Right atrium auricular region (tissue), 2 donors: ENCODE data around the gene CDK12. TPM values are rescaled to one million over a fixed set of nuclear protein-coding genes. Genes with fewer than 3 reads are reported as not detected.
"Not testable (repeated sequence)": the region's sequence is repeated elsewhere in the genome, so short reads cannot be mapped to it uniquely, and the experiment has no call there.

ENCODE experiments used
- DNase-seq: peaks from one replicate; pipeline ENCODE4 v3.0.0-alpha.2; 2019; ENCODE audit warnings: low spot score
- H3K27ac ChIP-seq, 2 donors: fragments of 200-600 bp; sonication (generic); 1 replicate in 1 of 2; 2 replicates in 1 of 2; pipeline ENCODE4 v1.5.1; 2016 to 2019
- H3K27me3 ChIP-seq, 2 donors: fragments of 200-600 bp; sonication (generic); one replicate each; pipeline versions ENCODE4 v1.5.1 to v1.6.0; 2017 to 2019
- H3K36me3 ChIP-seq: fragments of 200-600 bp; sonication (generic); one replicate; pipeline ENCODE4 v1.5.1; 2016
- H3K4me1 ChIP-seq, 2 donors: fragments of 200-600 bp; sonication (generic); one replicate each; pipeline versions ENCODE4 v1.5.1 to v1.6.0; 2017 to 2019
- H3K4me3 ChIP-seq, 2 donors: fragments of 200-600 bp; sonication (generic); 1 replicate in 1 of 2; 2 replicates in 1 of 2; pipeline ENCODE4 v1.5.1; 2017 to 2019; ENCODE audit warnings: mild to moderate bottlenecking in 1 of 2, moderate library complexity in 1 of 2
- H3K9me3 ChIP-seq, 2 donors: fragments of 200-600 bp; sonication (generic); one replicate each; pipeline ENCODE4 v1.5.1; 2019
- total RNA-seq, 2 donors: library from RNA; depleted of rRNA; stranded (reverse); fragments of >200 nt; gene quantifications; one replicate each; pipeline ENCODE4 v1.1.0, GENCODE V29; 2016
- TF ChIP-seq, protein P1 (sequence below), 2 donors: fragments of 200-600 bp; sonication (generic); IDR thresholded peaks; one replicate each; pipeline ENCODE4 v1.5.1; 2019; ENCODE audit warnings: antibody characterized with exemption in 2 of 2

Gene CDK12
- total RNA-seq, 2 donors from 2014 or later, result 15.9 to 18.9 TPM

DNA sequence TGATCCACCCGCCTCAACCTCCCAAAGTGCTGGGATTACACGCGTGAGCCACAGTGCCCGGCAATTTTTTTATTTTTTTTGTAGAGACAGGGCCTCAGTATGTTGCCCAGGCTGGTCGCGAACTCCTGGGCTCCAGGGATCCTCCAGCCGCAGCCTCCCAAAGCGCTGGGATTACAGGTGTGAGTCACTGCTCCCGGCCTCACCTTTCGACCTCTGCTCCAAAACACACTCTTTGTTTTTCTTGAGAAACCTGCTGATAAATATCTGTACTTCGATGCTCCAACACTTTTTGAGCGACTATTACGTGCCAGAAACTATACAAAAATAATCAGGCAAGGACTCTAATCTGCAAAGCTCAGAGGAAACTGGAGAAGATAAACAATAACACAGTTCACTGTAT, 11.2 kb upstream of the CDK12 start:
- peak overlapping the region in 1 of 2 donors; percentile 69 for H3K4me3 ChIP-seq
- peaks cover 0 to 15% of the 10 kb centered on the region in 2 donors for H3K4me1 ChIP-seq
- H3K36me3 ChIP-seq, result peaks cover 27% of the 10 kb centered on the region
- no peaks in the 10 kb centered on the region for H3K27me3 ChIP-seq
- H3K9me3 ChIP-seq, result no peaks in the 10 kb centered on the region
- no peak for DNase-seq
- TF ChIP-seq, protein P1, sequence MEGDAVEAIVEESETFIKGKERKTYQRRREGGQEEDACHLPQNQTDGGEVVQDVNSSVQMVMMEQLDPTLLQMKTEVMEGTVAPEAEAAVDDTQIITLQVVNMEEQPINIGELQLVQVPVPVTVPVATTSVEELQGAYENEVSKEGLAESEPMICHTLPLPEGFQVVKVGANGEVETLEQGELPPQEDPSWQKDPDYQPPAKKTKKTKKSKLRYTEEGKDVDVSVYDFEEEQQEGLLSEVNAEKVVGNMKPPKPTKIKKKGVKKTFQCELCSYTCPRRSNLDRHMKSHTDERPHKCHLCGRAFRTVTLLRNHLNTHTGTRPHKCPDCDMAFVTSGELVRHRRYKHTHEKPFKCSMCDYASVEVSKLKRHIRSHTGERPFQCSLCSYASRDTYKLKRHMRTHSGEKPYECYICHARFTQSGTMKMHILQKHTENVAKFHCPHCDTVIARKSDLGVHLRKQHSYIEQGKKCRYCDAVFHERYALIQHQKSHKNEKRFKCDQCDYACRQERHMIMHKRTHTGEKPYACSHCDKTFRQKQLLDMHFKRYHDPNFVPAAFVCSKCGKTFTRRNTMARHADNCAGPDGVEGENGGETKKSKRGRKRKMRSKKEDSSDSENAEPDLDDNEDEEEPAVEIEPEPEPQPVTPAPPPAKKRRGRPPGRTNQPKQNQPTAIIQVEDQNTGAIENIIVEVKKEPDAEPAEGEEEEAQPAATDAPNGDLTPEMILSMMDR (IDR thresholded peaks at IDR 0.05), result no peak
- no peak overlapping the region for H3K27ac ChIP-seq

DNA sequence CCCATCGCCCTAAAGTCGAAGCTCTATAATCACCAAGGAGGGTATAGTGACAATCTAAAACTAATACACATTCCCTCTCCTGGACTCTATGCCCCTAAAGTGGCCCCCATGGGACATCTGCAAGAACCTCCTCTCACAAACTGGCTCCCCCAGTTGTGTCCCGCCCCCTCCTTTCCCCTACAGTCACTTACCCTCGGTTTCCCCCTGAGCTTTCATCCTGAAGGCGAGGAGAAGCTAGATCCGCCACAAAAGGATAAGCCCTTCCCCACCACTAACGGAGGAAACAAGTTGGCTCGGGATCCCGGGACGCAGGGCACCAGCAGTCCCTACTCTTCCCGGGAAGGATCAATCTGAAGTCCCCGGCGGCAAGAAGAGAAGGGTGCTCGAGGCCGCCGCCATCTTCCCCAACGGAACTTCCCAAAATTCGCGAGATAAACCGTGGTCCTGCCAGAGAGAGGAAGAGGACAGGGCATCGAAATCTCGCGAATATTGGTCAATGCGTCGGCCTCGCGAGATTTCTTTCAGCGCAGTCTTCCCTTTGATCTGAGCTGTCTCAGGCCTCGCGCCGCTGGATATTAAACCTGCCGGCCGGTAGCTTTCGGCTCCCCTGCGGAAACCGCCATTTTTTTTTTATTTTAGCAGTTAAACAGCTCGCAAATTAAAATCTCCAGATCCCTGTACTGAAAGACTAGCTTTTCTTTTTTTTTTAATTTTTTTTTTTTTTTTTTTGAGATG, 10.3 kb upstream of the CDK12 start, which contains the start of gene MED1:
Gene MED1 (minus strand): TSS at position 417 of the 735 bp plus-strand sequence. CDS start 201 bp downstream, at position 216.
- TF ChIP-seq, protein P1 (IDR thresholded peaks at IDR 0.05), result no peak
- Histone ChIP-seq H3K4me1 (peaks cover 0 to 15% of the 10 kb centered on the region in 2 donors), H3K27ac (peak within 1 kb of the TSS; percentile 75 to 85), H3K27me3 (no peaks in the 10 kb centered on the region), H3K36me3 (peaks cover 18% of the 10 kb centered on the region), H3K9me3 (no peaks in the 10 kb centered on the region), H3K4me3 (peak within 1 kb of the TSS; percentile 69 to 82)
- DNase-seq, result peak; percentile 94

DNA sequence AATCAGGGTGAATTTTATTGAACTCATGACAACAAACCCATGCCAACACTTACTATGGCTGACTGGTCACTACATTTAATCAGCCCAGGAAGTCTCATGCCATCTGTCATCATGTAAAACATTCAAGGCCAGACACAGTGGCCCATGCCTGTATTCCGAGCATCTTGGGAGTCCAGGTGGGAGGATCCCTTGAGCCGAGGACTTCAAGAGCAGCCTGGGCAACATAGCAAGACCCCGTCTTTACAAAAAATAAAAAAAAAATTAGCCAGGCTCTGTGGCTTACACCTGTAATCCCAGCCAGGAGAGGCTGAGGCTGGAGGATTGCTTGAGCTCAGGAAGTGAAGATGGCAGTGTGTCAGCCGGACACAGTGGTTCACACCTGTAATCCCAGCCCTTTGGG, 5.4 kb upstream of the CDK12 start:
- peaks cover 0 to 11% of the 10 kb centered on the region in 2 donors for H3K4me1 ChIP-seq
- TF ChIP-seq, protein P1 (IDR thresholded peaks at IDR 0.05), result no peak

DNA sequence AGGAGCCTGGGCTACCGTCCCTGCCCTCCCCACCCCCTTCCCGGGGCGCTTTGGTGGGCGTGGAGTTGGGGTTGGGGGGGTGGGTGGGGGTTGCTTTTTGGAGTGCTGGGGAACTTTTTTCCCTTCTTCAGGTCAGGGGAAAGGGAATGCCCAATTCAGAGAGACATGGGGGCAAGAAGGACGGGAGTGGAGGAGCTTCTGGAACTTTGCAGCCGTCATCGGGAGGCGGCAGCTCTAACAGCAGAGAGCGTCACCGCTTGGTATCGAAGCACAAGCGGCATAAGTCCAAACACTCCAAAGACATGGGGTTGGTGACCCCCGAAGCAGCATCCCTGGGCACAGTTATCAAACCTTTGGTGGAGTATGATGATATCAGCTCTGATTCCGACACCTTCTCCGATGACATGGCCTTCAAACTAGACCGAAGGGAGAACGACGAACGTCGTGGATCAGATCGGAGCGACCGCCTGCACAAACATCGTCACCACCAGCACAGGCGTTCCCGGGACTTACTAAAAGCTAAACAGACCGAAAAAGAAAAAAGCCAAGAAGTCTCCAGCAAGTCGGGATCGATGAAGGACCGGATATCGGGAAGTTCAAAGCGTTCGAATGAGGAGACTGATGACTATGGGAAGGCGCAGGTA, 762 bp downstream of the CDK12 start:
- H3K27ac ChIP-seq, result peak overlapping the region; percentile 98 to 99
- H3K4me3 ChIP-seq, result peak overlapping the region; percentile 84 to 94
- H3K4me1 ChIP-seq, result peaks cover 0 to 42% of the 10 kb centered on the region in 2 donors
- H3K27me3 ChIP-seq, result no peaks in the 10 kb centered on the region
- TF ChIP-seq, protein P1 (IDR thresholded peaks at IDR 0.05), result no peak
- DNase-seq, result no peak
- H3K36me3 ChIP-seq, result no peaks in the 10 kb centered on the region
- no peaks in the 10 kb centered on the region for H3K9me3 ChIP-seq

More for the DNA sequence above, 5.4 kb upstream of the CDK12 start:
- no peak overlapping the region for H3K4me3 ChIP-seq
- H3K27ac ChIP-seq, result no peak overlapping the region
- DNase-seq, result no peak
- H3K9me3 ChIP-seq, result no peaks in the 10 kb centered on the region
- H3K27me3 ChIP-seq, result no peaks in the 10 kb centered on the region
- H3K36me3 ChIP-seq, result no peaks in the 10 kb centered on the region

DNA sequence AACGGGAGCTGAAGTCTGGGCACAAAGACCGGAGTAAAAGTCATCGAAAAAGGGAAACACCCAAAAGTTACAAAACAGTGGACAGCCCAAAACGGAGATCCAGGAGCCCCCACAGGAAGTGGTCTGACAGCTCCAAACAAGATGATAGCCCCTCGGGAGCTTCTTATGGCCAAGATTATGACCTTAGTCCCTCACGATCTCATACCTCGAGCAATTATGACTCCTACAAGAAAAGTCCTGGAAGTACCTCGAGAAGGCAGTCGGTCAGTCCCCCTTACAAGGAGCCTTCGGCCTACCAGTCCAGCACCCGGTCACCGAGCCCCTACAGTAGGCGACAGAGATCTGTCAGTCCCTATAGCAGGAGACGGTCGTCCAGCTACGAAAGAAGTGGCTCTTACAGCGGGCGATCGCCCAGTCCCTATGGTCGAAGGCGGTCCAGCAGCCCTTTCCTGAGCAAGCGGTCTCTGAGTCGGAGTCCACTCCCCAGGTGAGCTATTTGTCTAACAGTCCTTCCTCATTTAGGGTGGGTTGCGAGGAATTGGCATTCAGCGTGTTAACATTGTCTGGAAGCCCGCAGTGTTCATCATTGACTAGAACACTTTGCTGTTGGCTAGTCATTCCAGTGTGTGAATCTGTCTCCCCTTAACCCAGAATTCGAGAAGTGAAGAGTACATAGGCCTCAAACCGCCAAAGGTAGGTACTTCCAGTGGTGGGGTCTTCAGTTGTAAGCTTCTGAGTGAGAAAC, 1.5 kb downstream of the CDK12 start:
- H3K4me1 ChIP-seq, result peaks cover 0 to 42% of the 10 kb centered on the region in 2 donors
- H3K4me3 ChIP-seq, result peak overlapping the region; percentile 84 to 94
- TF ChIP-seq, protein P1 (IDR thresholded peaks at IDR 0.05), result no peak
- no peak for DNase-seq
- H3K9me3 ChIP-seq, result no peaks in the 10 kb centered on the region
- H3K27ac ChIP-seq, result peak overlapping the region; percentile 98 to 99
- no peaks in the 10 kb centered on the region for H3K27me3 ChIP-seq
- no peaks in the 10 kb centered on the region for H3K36me3 ChIP-seq

DNA sequence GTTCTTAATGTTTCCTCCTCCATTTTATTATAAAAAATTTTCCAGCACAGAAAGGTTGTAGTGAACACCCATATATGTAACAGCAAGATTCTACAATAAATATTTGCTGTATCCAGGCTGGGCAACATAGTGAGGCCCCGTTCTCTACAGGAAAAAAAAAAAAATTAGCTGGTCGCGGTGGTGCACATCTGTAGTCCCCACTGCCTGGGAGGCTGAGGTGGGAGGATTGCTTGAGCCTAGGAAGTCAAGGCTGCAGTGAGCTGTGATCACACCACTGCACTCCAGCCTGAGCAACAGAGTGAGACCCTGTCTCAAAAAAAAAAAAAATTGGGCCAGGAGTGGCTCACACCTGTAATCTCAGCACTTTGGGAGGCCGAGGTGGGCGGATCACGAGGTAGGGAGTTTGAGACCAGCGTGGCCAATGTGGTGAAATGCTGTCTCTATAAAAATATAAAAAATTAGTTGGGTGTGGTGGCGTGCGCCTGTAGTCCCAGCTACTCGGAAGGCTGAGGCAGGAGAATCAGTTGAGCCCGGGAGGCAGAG, 3.4 kb downstream of the CDK12 start:
- H3K9me3 ChIP-seq, H3K36me3 ChIP-seq, H3K27ac ChIP-seq, DNase-seq, H3K27me3 ChIP-seq: not testable (repeated sequence)
- Histone ChIP-seq H3K4me1 (peaks cover 0 to 42% of the 10 kb centered on the region in 2 donors), H3K4me3 (peak overlapping the region in 1 of 2 donors; percentile 84)

DNA sequence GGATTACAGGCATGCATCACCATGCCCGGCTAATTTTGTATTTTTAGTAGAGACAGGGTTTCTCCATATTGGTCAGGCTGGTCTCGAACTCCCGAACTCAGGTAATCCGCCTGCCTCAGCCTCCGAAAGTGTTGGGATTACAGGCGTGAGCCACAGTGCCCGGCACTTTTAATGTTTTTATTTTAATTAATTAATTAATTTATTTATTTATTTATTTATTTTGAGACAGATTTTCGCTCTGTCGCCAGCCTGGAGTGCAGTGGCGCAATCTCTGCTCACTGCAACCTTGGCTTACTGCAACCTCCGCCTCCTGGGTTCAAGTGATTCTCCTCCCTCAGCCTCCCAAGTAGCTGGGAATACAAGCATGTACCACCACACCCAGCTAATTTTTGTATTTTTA, 7.3 kb downstream of the CDK12 start:
- peaks cover 0 to 25% of the 10 kb centered on the region in 2 donors for H3K4me1 ChIP-seq
- H3K9me3 ChIP-seq, result not testable (repeated sequence)
- H3K36me3 ChIP-seq, result peaks cover 28% of the 10 kb centered on the region

More for the DNA sequence above, 7.3 kb downstream of the CDK12 start:
- DNase-seq, H3K4me3 ChIP-seq, H3K27me3 ChIP-seq, H3K27ac ChIP-seq: not testable (repeated sequence)
